ENCODE measurements around the gene KRTAP22-1.

The KRTAP22-1 gene

DNA sequence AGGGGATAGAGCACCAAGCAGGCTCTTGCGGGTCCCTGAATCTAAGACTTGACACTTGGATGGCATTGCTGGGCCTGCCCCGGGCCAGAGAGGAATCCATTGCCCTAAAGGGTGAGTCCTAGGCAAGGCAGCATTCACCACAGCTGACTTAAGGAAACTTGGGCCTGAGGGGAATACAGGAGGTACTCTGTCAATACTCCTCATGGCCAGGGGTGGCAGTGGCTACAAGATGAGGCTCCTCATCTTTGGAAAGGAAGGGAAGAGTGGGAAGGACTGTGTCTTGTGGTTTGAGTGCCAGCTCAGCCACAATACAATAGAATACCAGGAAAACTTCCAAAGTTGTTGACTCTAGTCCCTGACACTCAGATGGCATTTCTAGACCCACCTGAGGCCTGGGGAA lies 5.1 kb downstream of the KRTAP22-1 start:
- H3K9me3 Mint-ChIP-seq = peaks cover 5% of the 10 kb centered on the region

DNA sequence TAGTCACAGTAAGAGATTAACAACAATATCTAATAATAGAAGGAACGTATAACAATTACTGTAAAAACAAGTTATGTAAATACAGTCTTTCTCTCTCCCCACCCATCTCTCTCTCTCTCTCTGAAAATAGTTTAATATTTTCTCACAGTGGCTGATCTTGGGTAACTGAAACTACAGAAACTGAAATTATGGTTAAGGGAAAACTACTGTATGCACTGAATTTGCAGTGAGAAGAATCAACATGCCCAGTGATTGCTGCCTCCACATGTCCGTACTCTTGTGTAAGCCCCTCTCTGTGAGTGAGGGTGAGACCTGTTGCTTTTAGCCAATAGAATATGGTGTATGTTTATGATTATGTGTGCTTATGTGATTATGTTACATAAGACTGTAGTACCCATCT lies 11.2 kb downstream of the KRTAP22-1 start:
- Mint-ChIP-seq H3K4me3 (no peak overlapping the region), H3K4me1 (no peaks in the 10 kb centered on the region), H3K36me3 (no peaks in the 10 kb centered on the region), H3K9me3 (peaks cover 4% of the 10 kb centered on the region), H3K27ac (no peak overlapping the region), H3K27me3 (no peaks in the 10 kb centered on the region)
- DNase-seq (ENCODE audit: low spot score in 2 of 2) (no peak), ATAC-seq (ENCODE audit: low read depth) (no peak)

More for the DNA sequence above, 5.1 kb downstream of the KRTAP22-1 start:
- Mint-ChIP-seq H3K36me3 (no peaks in the 10 kb centered on the region), H3K27ac (no peak overlapping the region), H3K4me1 (no peaks in the 10 kb centered on the region), H3K27me3 (no peaks in the 10 kb centered on the region), H3K4me3 (no peak overlapping the region)
- DNase-seq (ENCODE audit: low spot score in 2 of 2) (no peak), ATAC-seq (ENCODE audit: low read depth) (no peak)

DNA sequence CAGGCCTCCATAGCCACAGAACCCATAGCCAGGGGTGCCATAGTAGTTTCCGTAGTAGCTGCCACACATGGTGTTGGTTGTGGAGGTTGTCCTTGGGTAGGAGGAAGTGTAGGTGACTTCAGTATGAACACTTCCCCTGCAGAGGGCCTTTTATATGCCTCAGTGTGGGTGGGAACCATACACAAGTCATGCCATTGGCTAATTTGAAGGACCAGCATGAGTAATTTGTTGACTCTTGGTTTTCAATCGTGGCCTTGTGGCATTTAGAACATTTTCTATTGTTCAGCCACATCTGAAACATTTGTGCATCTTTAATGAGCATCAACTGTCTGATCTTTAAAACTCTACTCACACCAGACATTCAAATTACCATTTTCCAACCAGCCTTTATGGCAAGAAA lies 12.9 kb downstream of the KRTAP22-1 start, which contains the start of gene KRTAP6-1:
Gene KRTAP6-1 (minus strand): TSS at position 95 of the 400 bp plus-strand sequence. CDS start 26 bp downstream, at position 69.
- H3K4me3 Mint-ChIP-seq = no peak within 1 kb of the TSS
- H3K27ac Mint-ChIP-seq = no peak within 1 kb of the TSS
- H3K9me3 Mint-ChIP-seq = peaks cover 4% of the 10 kb centered on the region
- H3K27me3 Mint-ChIP-seq = no peaks in the 10 kb centered on the region
- H3K36me3 Mint-ChIP-seq = no peaks in the 10 kb centered on the region
- DNase-seq (ENCODE audit: low spot score in 2 of 2) (no peak), ATAC-seq (ENCODE audit: low read depth) (no peak)
- H3K4me1 Mint-ChIP-seq = no peaks in the 10 kb centered on the region

DNA sequence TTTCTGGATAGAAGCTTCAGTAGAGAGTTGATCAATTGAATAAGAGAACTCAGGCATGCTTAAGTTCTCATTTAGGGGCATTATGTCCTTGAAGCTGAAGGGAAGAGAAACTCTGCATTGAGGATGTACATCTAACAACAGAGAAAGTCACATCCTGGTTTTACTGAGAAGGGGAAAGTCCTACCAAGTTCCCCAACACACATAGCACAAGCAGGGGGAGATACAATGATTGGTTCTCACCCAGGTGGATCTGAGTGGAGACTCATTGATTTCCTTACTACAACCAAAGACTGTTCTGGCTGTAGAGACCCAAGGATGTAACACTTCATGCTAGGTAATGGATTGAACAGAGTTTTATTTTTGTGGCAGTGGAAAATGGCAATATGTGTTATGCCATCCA lies 14.3 kb downstream of the KRTAP22-1 start:
- H3K36me3 Mint-ChIP-seq = no peaks in the 10 kb centered on the region
- no peak for ATAC-seq (ENCODE audit: low read depth)
- peaks cover 4% of the 10 kb centered on the region for H3K9me3 Mint-ChIP-seq
- H3K27ac Mint-ChIP-seq = no peak overlapping the region
- no peaks in the 10 kb centered on the region for H3K27me3 Mint-ChIP-seq
- no peaks in the 10 kb centered on the region for H3K4me1 Mint-ChIP-seq
- H3K4me3 Mint-ChIP-seq = no peak overlapping the region
- DNase-seq (ENCODE audit: low spot score in 2 of 2) = no peak

DNA sequence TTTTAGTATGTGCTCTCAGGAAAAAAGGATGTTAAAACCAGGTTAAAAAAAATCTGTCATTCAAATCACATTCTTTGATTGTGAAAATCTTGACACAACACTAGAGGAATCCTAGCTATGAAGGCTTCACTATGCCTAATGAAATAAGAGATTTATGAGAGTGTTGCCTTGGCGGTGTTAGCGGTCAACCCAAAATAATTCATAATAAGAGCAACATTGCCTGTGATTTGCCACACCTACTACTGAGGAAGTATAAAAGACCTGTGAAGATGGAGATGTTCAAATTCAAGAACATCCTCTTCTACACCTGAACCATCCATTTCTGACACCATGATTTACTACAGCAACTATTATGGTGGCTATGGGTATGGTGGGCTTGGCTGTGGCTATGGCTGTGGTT lies 15.2 kb downstream of the KRTAP22-1 start, which contains the start of gene KRTAP20-1:
Gene KRTAP20-1 (plus strand): TSS at position 301 of the 400 bp plus-strand sequence. CDS start 30 bp downstream, at position 331.
- H3K4me1 Mint-ChIP-seq = no peaks in the 10 kb centered on the region
- H3K4me3 Mint-ChIP-seq = no peak within 1 kb of the TSS
- no peak for DNase-seq (ENCODE audit: low spot score in 2 of 2)
- no peak within 1 kb of the TSS for H3K27ac Mint-ChIP-seq
- no peaks in the 10 kb centered on the region for H3K27me3 Mint-ChIP-seq
- ATAC-seq (ENCODE audit: low read depth) = no peak
- no peaks in the 10 kb centered on the region for H3K36me3 Mint-ChIP-seq
- peaks cover 2% of the 10 kb centered on the region for H3K9me3 Mint-ChIP-seq

DNA sequence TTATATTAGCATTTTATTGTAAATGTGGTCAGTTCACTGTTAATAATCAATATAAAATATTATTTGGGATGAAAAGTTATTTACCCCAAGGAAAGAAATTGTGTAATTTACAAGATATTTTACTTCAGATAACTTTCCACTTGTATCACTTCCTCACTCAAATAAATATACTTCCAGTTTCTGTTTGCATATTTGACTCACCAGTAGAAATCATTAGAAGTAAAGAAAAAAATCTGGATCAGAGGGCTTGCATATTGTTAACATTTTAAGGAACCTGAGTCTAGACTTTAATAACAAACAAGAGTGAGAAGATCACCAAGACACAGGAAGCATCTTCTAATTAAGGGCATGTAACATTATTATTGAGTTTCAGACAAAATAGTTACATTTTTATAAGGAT lies 19.2 kb downstream of the KRTAP22-1 start:
- Mint-ChIP-seq H3K36me3 (no peaks in the 10 kb centered on the region), H3K27me3 (no peaks in the 10 kb centered on the region), H3K4me1 (no peaks in the 10 kb centered on the region), H3K9me3 (peaks cover 2% of the 10 kb centered on the region), H3K4me3 (no peak overlapping the region), H3K27ac (no peak overlapping the region)
- DNase-seq (ENCODE audit: low spot score in 2 of 2) = no peak
- no peak for ATAC-seq (ENCODE audit: low read depth)

DNA sequence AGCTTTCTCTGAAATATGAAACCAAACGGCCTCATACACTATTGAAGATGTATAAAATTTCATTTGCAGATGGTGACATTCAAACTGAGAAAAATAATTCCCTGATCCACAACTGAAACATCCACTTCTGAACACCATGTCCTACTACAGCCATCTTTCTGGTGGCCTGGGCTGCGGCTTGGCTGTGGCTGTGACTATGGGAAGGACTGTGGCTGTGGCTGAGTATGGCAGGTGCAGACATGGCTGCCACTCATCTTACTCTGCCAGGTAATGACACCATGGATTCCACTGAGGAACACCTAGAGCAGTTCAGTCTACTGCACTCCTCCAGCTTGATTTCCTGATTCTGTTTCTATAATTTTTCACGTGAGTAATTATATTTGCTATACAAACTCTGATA lies 19.6 kb downstream of the KRTAP22-1 start, which contains the start of gene KRTAP20-4:
Gene KRTAP20-4 (plus strand): TSS at position 106 of the 400 bp plus-strand sequence.
- ATAC-seq (ENCODE audit: low read depth) = no peak
- Mint-ChIP-seq H3K27ac (no peak within 1 kb of the TSS), H3K4me3 (no peak within 1 kb of the TSS), H3K9me3 (peaks cover 2% of the 10 kb centered on the region), H3K36me3 (no peaks in the 10 kb centered on the region), H3K4me1 (no peaks in the 10 kb centered on the region), H3K27me3 (no peaks in the 10 kb centered on the region)
- DNase-seq (ENCODE audit: low spot score in 2 of 2) = no peak

DNA sequence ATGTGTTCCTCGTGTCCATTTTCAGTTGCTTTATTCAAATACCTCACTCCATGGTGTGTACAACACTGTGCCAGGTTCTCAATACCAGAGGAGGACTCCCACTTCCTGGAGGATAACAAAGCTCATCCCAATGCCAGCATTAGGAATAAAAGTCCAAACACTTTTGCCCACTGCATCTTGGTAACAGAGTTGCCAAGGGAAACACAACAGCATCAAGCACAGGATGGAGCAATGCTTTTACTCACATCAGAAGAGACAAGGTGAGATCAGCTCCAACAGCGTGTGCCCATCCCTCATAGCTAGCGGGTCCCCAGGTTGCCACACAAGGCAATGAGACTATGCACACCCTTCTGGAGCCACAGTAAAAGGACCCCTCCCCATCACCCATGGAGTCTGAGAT lies 22.5 kb downstream of the KRTAP22-1 start:
- DNase-seq (ENCODE audit: low spot score in 2 of 2) = no peak
- Mint-ChIP-seq H3K4me3 (no peak overlapping the region), H3K27me3 (no peaks in the 10 kb centered on the region), H3K36me3 (no peaks in the 10 kb centered on the region), H3K4me1 (no peaks in the 10 kb centered on the region), H3K27ac (no peak overlapping the region), H3K9me3 (peaks cover 3% of the 10 kb centered on the region)
- ATAC-seq (ENCODE audit: low read depth) = no peak

DNA sequence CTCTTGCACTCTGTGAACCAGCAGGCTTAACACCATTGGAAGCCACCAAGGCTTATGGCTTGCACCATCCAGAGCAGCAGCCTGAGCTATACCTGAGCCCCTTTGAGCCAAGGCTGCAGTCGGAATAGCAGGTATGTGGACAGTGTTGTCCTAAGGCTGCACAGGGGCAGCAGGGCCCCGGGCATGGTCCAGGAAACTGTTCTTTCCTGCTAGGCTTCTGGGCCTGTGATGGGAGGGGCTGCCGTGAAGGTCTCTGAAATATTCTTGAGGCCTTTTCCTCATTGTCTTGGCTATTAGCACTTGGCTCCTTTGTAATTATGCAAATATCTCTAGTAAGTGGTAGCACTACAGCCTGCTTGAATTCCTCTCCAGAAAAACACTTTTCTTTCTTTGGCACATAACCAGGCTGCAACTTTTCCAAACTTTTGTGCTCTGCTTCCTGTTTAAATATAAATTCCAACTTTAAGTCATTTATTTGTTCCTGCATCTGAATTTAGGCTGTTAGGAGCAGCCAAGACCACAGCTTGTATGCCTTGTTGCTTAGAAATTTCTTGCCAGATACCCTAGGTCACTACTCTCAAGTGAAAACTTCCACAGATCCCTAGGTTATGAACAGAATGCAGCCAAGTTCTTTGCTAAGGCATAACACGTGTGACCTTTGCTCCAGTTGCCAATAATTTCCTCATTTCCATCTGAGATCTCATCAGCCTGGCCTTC lies 24.7 kb downstream of the KRTAP22-1 start:
- H3K36me3 Mint-ChIP-seq = no peaks in the 10 kb centered on the region
- H3K4me1 Mint-ChIP-seq = no peaks in the 10 kb centered on the region
- ATAC-seq (ENCODE audit: low read depth) (no peak), DNase-seq (ENCODE audit: low spot score in 2 of 2) (no peak)
- no peaks in the 10 kb centered on the region for H3K27me3 Mint-ChIP-seq
- H3K4me3 Mint-ChIP-seq = no peak overlapping the region
- no peak overlapping the region for H3K27ac Mint-ChIP-seq
- H3K9me3 Mint-ChIP-seq = peaks cover 3% of the 10 kb centered on the region

DNA sequence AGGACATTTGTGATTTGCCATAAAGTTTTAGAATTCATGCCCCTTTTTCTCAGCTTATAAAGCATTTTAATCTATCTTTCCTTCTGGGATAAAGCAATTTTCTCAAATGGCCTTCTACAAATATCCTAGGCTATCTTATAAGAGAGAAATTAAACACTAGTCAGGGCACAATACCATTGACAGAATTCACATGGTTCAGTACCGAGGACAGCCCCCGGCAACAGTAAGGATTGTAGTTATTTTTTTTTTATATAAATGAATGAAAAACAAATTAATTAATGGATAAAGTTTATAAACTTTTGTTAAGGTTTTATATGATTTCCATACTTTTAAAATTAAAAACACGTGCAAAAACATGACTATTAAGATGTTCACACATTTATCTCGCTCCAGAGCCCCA lies 27.2 kb downstream of the KRTAP22-1 start:
- Mint-ChIP-seq H3K27ac (no peak overlapping the region), H3K4me3 (no peak overlapping the region), H3K9me3 (peaks cover 3% of the 10 kb centered on the region), H3K36me3 (no peaks in the 10 kb centered on the region), H3K4me1 (no peaks in the 10 kb centered on the region), H3K27me3 (no peaks in the 10 kb centered on the region)
- no peak for ATAC-seq (ENCODE audit: low read depth)
- no peak for DNase-seq (ENCODE audit: low spot score in 2 of 2)

DNA sequence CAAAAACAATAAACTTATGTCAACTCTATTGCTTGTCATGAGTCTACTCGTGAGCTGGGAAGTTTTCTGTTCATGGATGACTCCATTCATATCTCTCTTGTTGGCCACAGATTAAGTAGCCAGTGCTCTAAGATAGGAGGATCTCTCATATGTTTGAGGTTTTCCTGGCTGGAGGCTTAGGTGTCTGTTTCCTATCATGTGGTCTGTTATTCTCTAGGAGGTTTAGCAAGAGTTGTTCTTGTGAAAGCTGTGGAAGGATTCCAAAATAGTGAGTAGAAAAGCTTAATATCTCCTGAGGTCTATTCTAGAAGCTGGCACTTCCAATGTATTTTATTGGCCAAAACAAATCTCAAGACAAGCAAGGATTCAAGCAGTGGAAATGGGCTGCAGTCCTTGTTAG lies 28.3 kb downstream of the KRTAP22-1 start:
- H3K36me3 Mint-ChIP-seq = no peaks in the 10 kb centered on the region
- DNase-seq (ENCODE audit: low spot score in 2 of 2) (no peak), ATAC-seq (ENCODE audit: low read depth) (no peak)
- H3K4me1 Mint-ChIP-seq = no peaks in the 10 kb centered on the region
- no peak overlapping the region for H3K4me3 Mint-ChIP-seq
- no peak overlapping the region for H3K27ac Mint-ChIP-seq
- no peaks in the 10 kb centered on the region for H3K27me3 Mint-ChIP-seq
- peaks cover 3% of the 10 kb centered on the region for H3K9me3 Mint-ChIP-seq

DNA sequence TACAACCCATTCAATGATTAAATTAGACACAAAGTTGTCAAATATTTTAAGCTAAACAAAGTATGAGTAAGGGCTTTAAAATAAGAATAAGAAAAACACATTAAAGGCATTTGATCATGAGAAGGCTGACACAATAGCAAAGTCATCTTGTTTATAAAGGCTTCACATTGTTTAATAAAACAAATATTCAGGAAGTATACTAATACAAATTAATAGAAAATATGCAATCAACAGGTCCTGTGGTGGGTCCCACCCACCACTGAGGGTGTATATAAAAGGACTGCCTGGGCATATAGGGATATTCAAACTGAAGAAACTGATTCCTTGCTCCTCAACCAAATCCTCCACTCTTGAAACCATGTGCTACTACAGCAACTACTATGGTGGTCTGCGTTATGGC lies 34.0 kb downstream of the KRTAP22-1 start, which contains the start of gene KRTAP20-2:
Gene KRTAP20-2 (plus strand): TSS at position 301 of the 400 bp plus-strand sequence. CDS start 58 bp downstream, at position 359.
- H3K27me3 Mint-ChIP-seq = no peaks in the 10 kb centered on the region
- no peak for ATAC-seq (ENCODE audit: low read depth)
- no peaks in the 10 kb centered on the region for H3K36me3 Mint-ChIP-seq
- DNase-seq (ENCODE audit: low spot score in 2 of 2) = no peak
- H3K27ac Mint-ChIP-seq = no peak within 1 kb of the TSS
- no peaks in the 10 kb centered on the region for H3K4me1 Mint-ChIP-seq
- H3K4me3 Mint-ChIP-seq = no peak within 1 kb of the TSS
- H3K9me3 Mint-ChIP-seq = peaks cover 1% of the 10 kb centered on the region

DNA sequence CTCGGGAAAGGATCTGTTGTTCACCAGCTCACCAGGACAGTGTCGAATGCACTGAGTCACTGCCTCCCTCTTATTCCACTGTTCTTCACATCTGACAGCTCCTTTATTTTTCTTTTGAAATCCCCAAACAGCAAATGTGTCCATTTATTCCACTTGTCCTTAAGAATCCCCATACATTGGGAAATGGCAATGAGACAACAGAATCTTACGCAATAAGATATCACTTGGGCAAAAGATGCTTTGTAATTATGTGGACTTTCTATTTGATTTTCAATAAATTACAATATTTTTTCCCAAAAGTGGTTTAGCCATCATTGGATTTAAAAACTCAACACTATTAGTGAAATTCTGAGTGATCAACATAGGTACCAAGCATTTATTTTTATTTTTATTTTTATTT lies 37.8 kb downstream of the KRTAP22-1 start:
- Mint-ChIP-seq H3K4me1 (no peaks in the 10 kb centered on the region), H3K27ac (no peak overlapping the region), H3K4me3 (no peak overlapping the region), H3K27me3 (no peaks in the 10 kb centered on the region), H3K9me3 (peaks cover 3% of the 10 kb centered on the region), H3K36me3 (no peaks in the 10 kb centered on the region)
- DNase-seq (ENCODE audit: low spot score in 2 of 2) = no peak
- ATAC-seq (ENCODE audit: low read depth) = no peak

DNA sequence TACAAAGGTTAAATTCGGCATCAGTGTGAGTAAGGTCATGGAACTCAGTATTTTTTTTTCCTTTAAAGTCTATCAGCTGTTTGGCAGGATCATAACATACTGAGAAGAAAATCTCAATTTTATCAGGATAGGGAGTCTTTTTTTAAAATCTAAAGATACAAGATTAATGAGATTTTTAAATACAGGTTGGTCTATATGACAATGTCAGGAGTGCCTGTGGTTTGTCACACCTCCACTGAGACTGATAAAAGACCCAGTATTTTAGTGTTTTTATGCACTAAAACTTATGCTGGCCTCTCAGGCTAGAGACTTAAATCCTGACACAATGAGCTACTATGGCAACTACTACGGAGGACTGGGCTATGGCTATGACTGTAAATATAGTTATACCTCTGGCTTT lies 41.7 kb downstream of the KRTAP22-1 start, which contains the start of gene KRTAP20-3:
Gene KRTAP20-3 (plus strand): TSS at position 301 of the 400 bp plus-strand sequence.
- H3K27me3 Mint-ChIP-seq = no peaks in the 10 kb centered on the region
- no peaks in the 10 kb centered on the region for H3K4me1 Mint-ChIP-seq
- H3K36me3 Mint-ChIP-seq = no peaks in the 10 kb centered on the region
- no peak within 1 kb of the TSS for H3K27ac Mint-ChIP-seq
- ATAC-seq (ENCODE audit: low read depth) = no peak
- peaks cover 10% of the 10 kb centered on the region for H3K9me3 Mint-ChIP-seq
- no peak for DNase-seq (ENCODE audit: low spot score in 2 of 2)
- H3K4me3 Mint-ChIP-seq = no peak within 1 kb of the TSS
